Spleen (tissue), 11 donors: ENCODE data around the gene LTBR. TPM values are rescaled to one million over a fixed set of nuclear protein-coding genes. Genes with fewer than 3 reads are reported as not detected.
A peak's percentile ranks its signal among the peaks of the same experiment; 100 is the strongest.

ENCODE experiments used
- DNase-seq: peaks from one replicate; pipeline ENCODE4 v3.0.0-alpha.2; 2020
- H3K27ac ChIP-seq, 8 donors: fragments of 200-600 bp; sonication (generic) in 7 of 8; 1 replicate in 4 of 8; 2 replicates in 4 of 8; pipeline versions ENCODE4 v1.5.0 to v1.8.0; 2016 to 2021; ENCODE audit warnings: inconsistent platforms in 4 of 8, mild to moderate bottlenecking in 4 of 8, moderate library complexity in 1 of 8
- H3K27me3 ChIP-seq, 7 donors: fragments of 200-600 bp; sonication (generic) in 6 of 7; replicated peaks in 1 of 7; 1 replicate in 4 of 7; 2 replicates in 3 of 7; pipeline versions ENCODE4 v1.5.0 to v1.8.0; 2016 to 2021; ENCODE audit warnings: inconsistent platforms in 3 of 7, mild to moderate bottlenecking in 1 of 7
- H3K36me3 ChIP-seq, 6 donors: fragments of 200-600 bp; sonication (generic) in 5 of 6; 1 replicate in 4 of 6; 2 replicates in 2 of 6; pipeline versions ENCODE4 v1.5.0 to v1.8.0; 2016 to 2021; ENCODE audit warnings: inconsistent platforms in 2 of 6
- H3K4me1 ChIP-seq, 6 donors: fragments of 200-600 bp; sonication (generic) in 5 of 6; 1 replicate in 3 of 6; 2 replicates in 3 of 6; pipeline versions ENCODE4 v1.5.0 to v1.8.0; 2016 to 2021; ENCODE audit warnings: inconsistent platforms in 3 of 6
- H3K4me3 ChIP-seq, 8 donors: fragments of 200-600 bp; sonication (generic) in 7 of 8; 1 replicate in 4 of 8; 2 replicates in 4 of 8; pipeline versions ENCODE4 v1.5.0 to v1.8.0; 2016 to 2021; ENCODE audit warnings: inconsistent platforms in 4 of 8, mild to moderate bottlenecking in 4 of 8, moderate library complexity in 2 of 8
- H3K9me3 ChIP-seq, 8 donors: fragments of 200-600 bp; sonication (generic) in 7 of 8; 1 replicate in 4 of 8; 2 replicates in 4 of 8; pipeline versions ENCODE4 v1.5.0 to v1.8.0; 2016 to 2021; ENCODE audit warnings: inconsistent platforms in 4 of 8
- CTCF ChIP-seq, 11 experiments: fragments of 200-600 bp in 7 of 11; fragments of 450-650 bp in 4 of 11; sonication (generic) in 4 of 11; IDR thresholded peaks in 8 of 11; conservative IDR thresholded peaks in 3 of 11; 1 replicate in 7 of 11; 2 replicates in 4 of 11; pipeline versions ENCODE4 v1.4.0 to v1.8.0; 2016 to 2021; ENCODE audit warnings: antibody characterized with exemption in 11 of 11, inconsistent platforms in 4 of 11, mild to moderate bottlenecking in 1 of 11
- POLR2A ChIP-seq, 3 donors: fragments of 450-650 bp; IDR thresholded peaks; one replicate each; pipeline ENCODE4 v1.5.1; 2017; ENCODE audit warnings: antibody characterized with exemption in 3 of 3, mild to moderate bottlenecking in 1 of 3
- POLR2AphosphoS5 ChIP-seq, 3 donors: sonication (generic); formaldehyde crosslinking; IDR thresholded peaks; one replicate each; pipeline ENCODE4 v1.5.1; 2017; ENCODE audit warnings: antibody characterized with exemption in 3 of 3
- WGBS, 5 donors: extraction: QIAGEN DNeasy Blood & Tissue Kit in 3 of 5; methylation state at CpG; one replicate each; pipeline versions ENCODE4 v1.1.5 to v1.1.7; 2013 to 2018; 5-methylcytosine and 5-hydroxymethylcytosine counted together
- intact Hi-C: fragments of 100-400 bp; cut with DNase I; formaldehyde crosslinking; loops from one replicate; pipeline ENCODE4 v1.15.0; 2023; ENCODE audit warnings: low total_unique reads
- polyA plus RNA-seq, 3 donors: library from polyadenylated mRNA; stranded (reverse); fragments of 200-250 nt; gene quantifications; one replicate each; pipeline ENCODE4 v1.2.1, GENCODE V29; 2013
- total RNA-seq, 7 donors: library from RNA; depleted of rRNA in 3 of 7; stranded (reverse); fragments of >200 nt in 3 of 7; fragmentation: NEBNext Ultra II Directional in 4 of 7; extraction: Animal tissue kit (Norgen Biotek cat#: 25700) in 4 of 7; gene quantifications; one replicate each; pipeline versions ENCODE4 v1.1.0 to v1.2.1, GENCODE V29; 2016 to 2021
- donor health status: healthy with polysubstance abuse.
- donor health status: DM: no; HTN: no; CAD: no; lungs with moderate emphysema.
- donor health status: DM: no; HTN: no; CAD: no.
- donor health status: Bipolar disorder and iron deficiency.
- donor health status: healthy.
- donor health status: DM: no; HTN: no; CAD: no.
- donor health status: DM: yes; HTN: yes; CAD: no.

Gene LTBR
- total and polyA plus RNA-seq, 10 donors: 14.4 to 155 (median 85.5) TPM

GRCh38 chr12:6378709-6379472 is 5.1 kb upstream of the LTBR start:
- Histone ChIP-seq H3K4me1 (peaks cover 29 to 94% (median 64%) of the 10 kb centered on the region in 6 donors), H3K27me3 (peaks cover 0 to 41% (median 2%) of the 10 kb centered on the region in 7 donors), H3K4me3 (no peak overlapping the region), H3K9me3 (no peaks in the 10 kb centered on the region), H3K36me3 (no peaks in the 10 kb centered on the region), H3K27ac (peak overlapping the region in 5 of 8 donors; percentile 0 to 77 (median 65))
- TF ChIP-seq POLR2A (IDR thresholded peaks at IDR 0.05): no peak
- TF ChIP-seq POLR2AphosphoS5 (IDR thresholded peaks at IDR 0.05): no peak
- 56 to 66% (median 65%) methylated on average over 13 of the region's 13 CpGs for WGBS, 5 donors
- intact Hi-C loops: no loop called here
- DNase-seq: no peak

- WGBS, 5 donors: 75 to 89% (median 84%) methylated on average over 14 of the region's 14 CpGs
- peak overlapping the region in 4 of 8 donors; percentile 51 to 77 (median 66) for H3K27ac ChIP-seq
Measured at GRCh38 chr12:6380141-6381121, 3.5 kb upstream of the LTBR start.

GRCh38 chr12:6382371-6382770 is 1.6 kb upstream of the LTBR start:
- no peaks in the 10 kb centered on the region for H3K9me3 ChIP-seq
- no peak for TF ChIP-seq POLR2AphosphoS5 (IDR thresholded peaks at IDR 0.05)
- TF ChIP-seq CTCF (IDR thresholded peaks at IDR 0.05 in 8 of 11, conservative IDR thresholded peaks at IDR 0.05 in 3 of 11): no peak
- no peak for TF ChIP-seq POLR2A (IDR thresholded peaks at IDR 0.05)
- H3K4me3 ChIP-seq: no peak overlapping the region
- WGBS, 5 donors: 90 to 97% (median 94%) methylated on average over 7 of the region's 7 CpGs
- intact Hi-C loops: no loop called here
- no peak for DNase-seq
- H3K4me1 ChIP-seq: peaks cover 20 to 95% (median 61%) of the 10 kb centered on the region in 6 donors
- peaks cover 0 to 30% (median 3%) of the 10 kb centered on the region in 7 donors for H3K27me3 ChIP-seq
- peak overlapping the region in 4 of 8 donors; percentile 85 to 90 (median 89) for H3K27ac ChIP-seq
- H3K36me3 ChIP-seq: peaks cover 0 to 16% (median under 1%) of the 10 kb centered on the region in 6 donors

More at GRCh38 chr12:6380141-6381121, 3.5 kb upstream of the LTBR start:
- TF ChIP-seq POLR2AphosphoS5 (IDR thresholded peaks at IDR 0.05) (no peak), CTCF (IDR thresholded peaks at IDR 0.05 in 8 of 11, conservative IDR thresholded peaks at IDR 0.05 in 3 of 11) (no peak), POLR2A (IDR thresholded peaks at IDR 0.05) (no peak)
- intact Hi-C loops: no loop called here
- Histone ChIP-seq H3K36me3 (no peaks in the 10 kb centered on the region), H3K27me3 (peaks cover 0 to 42% (median 3%) of the 10 kb centered on the region in 7 donors), H3K4me1 (peaks cover 29 to 97% (median 72%) of the 10 kb centered on the region in 6 donors), H3K9me3 (no peaks in the 10 kb centered on the region), H3K4me3 (no peak overlapping the region)
- no peak for DNase-seq

- H3K27ac ChIP-seq: peak overlapping the region; percentile 74 to 91 (median 88)
- peaks cover 0 to 22% (median 2%) of the 10 kb centered on the region in 6 donors for H3K36me3 ChIP-seq
- TF ChIP-seq CTCF (IDR thresholded peaks at IDR 0.05 in 8 of 11, conservative IDR thresholded peaks at IDR 0.05 in 3 of 11) (no peak), POLR2AphosphoS5 (IDR thresholded peaks at IDR 0.05) (no peak), POLR2A (IDR thresholded peaks at IDR 0.05) (no peak)
- peaks cover 0 to 30% (median 3%) of the 10 kb centered on the region in 7 donors for H3K27me3 ChIP-seq
- intact Hi-C loops: no loop called here
- peaks cover 20 to 94% (median 55%) of the 10 kb centered on the region in 6 donors for H3K4me1 ChIP-seq
- peak overlapping the region in 3 of 8 donors; percentile 69 to 75 (median 71) for H3K4me3 ChIP-seq
- H3K9me3 ChIP-seq: no peaks in the 10 kb centered on the region
- no peak for DNase-seq
- 70 to 89% (median 83%) methylated on average over 6 of the region's 6 CpGs for WGBS, 5 donors
Measured at GRCh38 chr12:6382982-6383381, 980 bp upstream of the LTBR start.
